GM13976 (cell line): Measurements from ENCODE around the gene ERG.

Experiments used
- DNase-seq: peaks from one replicate; pipeline ENCODE4 v3.0.0; 2012; ENCODE audit warnings: low spot score
- CTCF ChIP-seq: IDR thresholded peaks from 2 replicates; pipeline ENCODE4 v1.5.1; 2012; ENCODE audit warnings: borderline replicate concordance, mild to moderate bottlenecking; ENCODE audit not compliant: insufficient read depth; ENCODE audit errors: extremely low read depth, missing control alignments, control extremely low read depth
- in situ Hi-C: fragments of 300-500 bp; cut with MboI; formaldehyde crosslinking; loops from one replicate; pipeline ENCODE4 v1.12.0; 2022; ENCODE audit warnings: low sequenced_read_pairs, mixed read lengths, inconsistent platforms; ENCODE audit not compliant: unreplicated experiment

The ERG gene

DNA sequence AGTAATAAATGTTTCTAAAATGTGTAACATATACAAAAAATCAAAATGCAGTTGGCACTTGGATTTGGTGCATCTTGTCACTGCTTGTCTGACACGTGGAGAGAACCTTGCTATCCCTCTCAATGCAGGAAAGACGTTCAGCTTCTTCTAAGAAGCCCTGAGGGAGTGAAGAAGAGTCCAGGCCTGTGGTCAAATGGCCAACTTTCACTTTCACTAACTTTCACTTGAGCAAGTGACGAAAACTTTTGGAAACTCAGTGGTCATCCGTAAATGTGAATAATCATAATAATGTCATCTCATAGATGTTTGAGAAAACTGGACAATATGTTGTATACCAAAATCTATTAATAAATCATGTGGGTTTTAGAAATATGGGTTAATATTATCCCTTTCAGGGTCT is 61.9 kb downstream of the ERG start:
- in situ Hi-C loops: no loop called here

GRCh38 chr21:38434913-38435533 is 63.3 kb downstream of the ERG start:
- TF ChIP-seq CTCF: no peak
- no peak for DNase-seq
- in situ Hi-C loops: no loop called here

More for the DNA sequence above, 61.9 kb downstream of the ERG start:
- no peak for DNase-seq
- TF ChIP-seq CTCF: no peak

GRCh38 chr21:38433471-38433870 is 64.8 kb downstream of the ERG start:
- no peak for DNase-seq
- TF ChIP-seq CTCF: no peak
- in situ Hi-C loops: no loop called here

DNA sequence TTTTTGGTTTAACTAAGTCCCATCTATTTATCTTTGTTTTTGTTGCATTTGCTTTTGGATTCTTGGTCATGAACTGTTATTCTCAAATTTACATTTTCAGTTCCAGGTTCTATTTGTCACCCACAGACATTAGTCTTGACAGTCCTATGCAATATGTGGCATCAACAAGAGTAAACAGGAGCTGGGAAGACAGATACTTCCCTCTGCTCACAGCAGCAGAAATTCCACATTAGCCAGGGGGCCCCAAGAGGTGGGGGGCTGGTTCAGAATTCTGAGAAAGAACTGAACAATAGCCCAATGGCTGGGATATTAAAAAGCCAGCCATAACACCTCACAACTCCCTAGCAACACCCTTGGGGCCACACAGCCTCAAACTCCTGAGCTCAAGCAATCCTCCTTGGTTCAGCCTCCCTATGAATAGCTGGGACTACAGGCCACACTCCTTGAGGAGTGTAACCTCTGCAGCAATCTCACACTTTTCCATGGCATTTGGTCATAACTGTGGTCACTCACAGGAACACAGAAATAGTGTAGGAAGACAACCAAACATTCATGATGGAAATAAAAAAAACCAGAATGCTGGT is 67.8 kb downstream of the ERG start:
- no peak for TF ChIP-seq CTCF
- no peak for DNase-seq
- in situ Hi-C loops: no loop called here

- in situ Hi-C loops: no loop called here
- DNase-seq: no peak
- no peak for TF ChIP-seq CTCF
These were observed 69.3 kb downstream of the ERG start for GRCh38 chr21:38429011-38429410.

DNA sequence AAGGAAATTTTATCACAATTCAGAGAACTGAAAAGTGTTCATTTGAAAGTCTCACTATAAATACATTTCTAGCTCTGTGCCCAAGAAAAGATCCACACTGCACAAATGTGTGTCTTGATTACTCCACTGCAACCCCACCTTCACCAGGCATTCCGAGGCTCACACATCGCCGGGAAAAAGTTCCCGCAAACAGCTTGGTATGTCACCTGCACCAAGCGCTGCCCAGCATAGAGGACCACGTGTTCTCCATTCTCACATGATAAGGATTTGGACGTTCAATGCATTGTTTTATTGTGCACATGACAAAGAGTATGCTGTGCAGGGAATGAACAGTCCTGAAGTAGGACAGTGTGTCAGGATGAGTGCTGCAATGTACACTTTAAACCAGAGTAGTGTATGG is 70.1 kb downstream of the ERG start:
- in situ Hi-C loops: no loop called here
- TF ChIP-seq CTCF: no peak
- DNase-seq: no peak
